Progenitor cell of endocrine pancreas (in vitro differentiated cells): Measurements from ENCODE around the gene NXPH3. TPM values are rescaled to one million over a fixed set of nuclear protein-coding genes. Genes with fewer than 3 reads are reported as not detected.

Experiments used
- DNase-seq: peaks from one replicate; pipeline ENCODE4 v3.0.0; 2021; ENCODE audit warnings: low spot score; ENCODE audit not compliant: unreplicated experiment
- H3K27ac Mint-ChIP-seq: 2 replicates; pipeline ENCODE4 v1.8.0; 2021; ENCODE audit warnings: mild to moderate bottlenecking, moderate library complexity, mixed read lengths
- H3K27me3 Mint-ChIP-seq: 2 replicates; pipeline ENCODE4 v1.8.0; 2021; ENCODE audit warnings: mixed read lengths
- H3K36me3 Mint-ChIP-seq: 2 replicates; pipeline ENCODE4 v1.8.0; 2022; ENCODE audit warnings: mixed read lengths; ENCODE audit not compliant: insufficient read depth
- H3K4me1 Mint-ChIP-seq: 2 replicates; pipeline ENCODE4 v1.8.0; 2021; ENCODE audit warnings: low read depth, mixed read lengths
- H3K4me3 Mint-ChIP-seq: 2 replicates; pipeline ENCODE4 v1.8.0; 2021; ENCODE audit warnings: low read depth, mild to moderate bottlenecking, moderate library complexity, mixed read lengths
- H3K9me3 Mint-ChIP-seq: 2 replicates; pipeline ENCODE4 v1.8.0; 2021; ENCODE audit warnings: low read depth, mixed read lengths
- total RNA-seq: library from RNA; stranded (reverse); gene quantifications from 2 replicates; pipeline ENCODE4 v1.2.1, GENCODE V29; 2021
- TF ChIP-seq, protein P1 (sequence below): fragments of 200-600 bp; sonication (generic); IDR thresholded peaks from one replicate; pipeline ENCODE4 v1.5.0; 2021; ENCODE audit warnings: antibody characterized with exemption, mild to moderate bottlenecking; ENCODE audit not compliant: unreplicated experiment

NXPH3 gene
- total RNA-seq, 1 donor from 2014 or later = 0.38 TPM

DNA sequence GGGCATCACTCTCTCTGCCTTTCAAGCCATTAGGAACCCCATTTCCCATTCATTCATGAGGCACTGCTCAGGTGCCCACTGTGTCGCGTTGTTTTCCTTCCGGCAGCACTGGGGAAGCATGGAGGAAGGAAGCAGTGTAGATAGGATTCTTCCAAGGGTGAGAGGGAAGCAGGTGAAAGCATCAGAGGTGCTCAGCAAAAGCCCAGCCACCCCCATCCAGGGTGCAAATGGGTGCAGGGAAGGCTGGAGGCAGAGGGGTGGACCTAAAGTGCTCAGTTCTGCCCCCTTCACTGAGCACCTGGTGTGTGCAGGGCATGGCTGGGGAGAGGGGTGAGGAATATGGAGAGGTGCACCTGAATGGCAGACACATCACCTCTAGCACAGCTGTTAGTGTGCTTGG is 3.4 kb upstream of the NXPH3 start:
- Mint-ChIP-seq H3K9me3 (no peaks in the 10 kb centered on the region), H3K4me1 (peaks cover 4% of the 10 kb centered on the region), H3K27ac (no peak overlapping the region), H3K4me3 (no peak overlapping the region), H3K36me3 (no peaks in the 10 kb centered on the region), H3K27me3 (peaks cover 69% of the 10 kb centered on the region)
- TF ChIP-seq, protein P1, sequence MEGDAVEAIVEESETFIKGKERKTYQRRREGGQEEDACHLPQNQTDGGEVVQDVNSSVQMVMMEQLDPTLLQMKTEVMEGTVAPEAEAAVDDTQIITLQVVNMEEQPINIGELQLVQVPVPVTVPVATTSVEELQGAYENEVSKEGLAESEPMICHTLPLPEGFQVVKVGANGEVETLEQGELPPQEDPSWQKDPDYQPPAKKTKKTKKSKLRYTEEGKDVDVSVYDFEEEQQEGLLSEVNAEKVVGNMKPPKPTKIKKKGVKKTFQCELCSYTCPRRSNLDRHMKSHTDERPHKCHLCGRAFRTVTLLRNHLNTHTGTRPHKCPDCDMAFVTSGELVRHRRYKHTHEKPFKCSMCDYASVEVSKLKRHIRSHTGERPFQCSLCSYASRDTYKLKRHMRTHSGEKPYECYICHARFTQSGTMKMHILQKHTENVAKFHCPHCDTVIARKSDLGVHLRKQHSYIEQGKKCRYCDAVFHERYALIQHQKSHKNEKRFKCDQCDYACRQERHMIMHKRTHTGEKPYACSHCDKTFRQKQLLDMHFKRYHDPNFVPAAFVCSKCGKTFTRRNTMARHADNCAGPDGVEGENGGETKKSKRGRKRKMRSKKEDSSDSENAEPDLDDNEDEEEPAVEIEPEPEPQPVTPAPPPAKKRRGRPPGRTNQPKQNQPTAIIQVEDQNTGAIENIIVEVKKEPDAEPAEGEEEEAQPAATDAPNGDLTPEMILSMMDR = no peak
- no peak for DNase-seq

DNA sequence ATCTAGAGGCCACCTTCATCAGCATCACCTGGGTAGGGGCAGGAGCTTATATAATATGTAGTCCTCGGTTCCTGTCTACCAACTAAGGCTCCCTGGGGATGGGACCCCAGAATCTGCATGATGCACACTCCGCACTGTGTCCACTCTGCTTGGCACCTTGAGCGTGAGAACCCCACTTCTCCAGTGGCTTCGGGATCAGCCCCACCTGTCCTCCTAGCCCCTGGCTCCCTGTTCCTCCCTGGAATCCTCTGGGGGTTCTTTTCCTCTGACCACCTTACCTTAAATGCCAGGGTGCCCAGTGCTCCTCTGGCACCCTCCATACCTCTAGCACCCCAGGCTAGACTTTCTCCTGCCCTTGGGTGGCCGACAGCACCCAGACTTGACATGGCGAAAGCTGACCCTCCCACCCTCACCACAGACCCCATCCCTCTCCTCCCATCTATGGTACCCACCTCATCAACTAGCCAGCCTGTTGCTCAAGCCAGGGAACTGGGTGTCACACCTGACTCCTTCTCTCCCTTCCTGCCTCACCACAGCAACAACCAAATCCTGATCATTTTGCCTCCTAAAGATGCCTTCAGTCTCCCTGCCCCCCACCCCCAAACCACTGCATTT is 2.8 kb upstream of the NXPH3 start:
- Mint-ChIP-seq H3K27ac (no peak overlapping the region), H3K9me3 (no peaks in the 10 kb centered on the region), H3K27me3 (peaks cover 73% of the 10 kb centered on the region), H3K4me3 (no peak overlapping the region), H3K36me3 (no peaks in the 10 kb centered on the region), H3K4me1 (peaks cover 4% of the 10 kb centered on the region)
- TF ChIP-seq, protein P1 = no peak
- DNase-seq = no peak

DNA sequence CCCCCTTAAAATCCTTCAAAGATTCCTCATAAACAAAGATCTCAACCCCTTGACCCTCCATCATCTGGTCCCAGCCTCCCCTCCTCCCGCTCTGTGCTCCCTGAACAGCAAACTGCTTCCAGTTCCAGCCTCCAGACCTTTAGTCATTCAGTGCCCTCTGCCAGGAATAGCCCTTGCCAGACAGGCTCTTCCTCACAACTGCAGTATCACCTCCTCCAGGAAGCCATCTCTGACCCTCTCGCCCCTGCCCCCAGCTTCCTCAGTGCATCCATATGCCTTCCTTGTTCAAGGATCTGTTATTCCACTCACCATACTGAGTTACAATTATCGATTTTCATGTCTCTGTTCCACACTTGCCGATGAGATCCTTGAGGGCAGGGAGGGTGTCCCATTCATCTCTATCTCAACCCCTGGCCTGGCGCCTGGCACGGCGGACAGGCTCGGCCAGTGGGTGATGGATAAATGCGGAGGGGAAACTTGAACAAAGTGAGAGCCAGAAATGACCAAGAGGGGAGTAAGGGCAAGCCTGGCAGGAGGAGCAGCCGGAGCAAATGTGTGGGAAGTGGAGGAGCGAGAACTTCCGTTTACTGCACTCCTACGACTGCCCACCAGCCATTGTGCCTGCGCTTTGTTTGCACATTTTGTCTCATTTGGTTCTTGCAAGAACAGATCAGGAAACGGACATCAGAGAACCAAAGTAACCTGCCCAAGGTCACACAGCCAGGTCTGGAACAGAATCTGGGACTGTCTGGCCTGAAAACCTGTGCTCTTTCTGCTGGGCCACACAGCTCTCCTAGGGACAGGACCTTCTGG is 2.0 kb upstream of the NXPH3 start:
- Mint-ChIP-seq H3K27ac (no peak overlapping the region), H3K27me3 (peaks cover 75% of the 10 kb centered on the region), H3K36me3 (no peaks in the 10 kb centered on the region), H3K9me3 (no peaks in the 10 kb centered on the region), H3K4me1 (peaks cover 4% of the 10 kb centered on the region), H3K4me3 (no peak overlapping the region)
- TF ChIP-seq, protein P1 = no peak
- no peak for DNase-seq

DNA sequence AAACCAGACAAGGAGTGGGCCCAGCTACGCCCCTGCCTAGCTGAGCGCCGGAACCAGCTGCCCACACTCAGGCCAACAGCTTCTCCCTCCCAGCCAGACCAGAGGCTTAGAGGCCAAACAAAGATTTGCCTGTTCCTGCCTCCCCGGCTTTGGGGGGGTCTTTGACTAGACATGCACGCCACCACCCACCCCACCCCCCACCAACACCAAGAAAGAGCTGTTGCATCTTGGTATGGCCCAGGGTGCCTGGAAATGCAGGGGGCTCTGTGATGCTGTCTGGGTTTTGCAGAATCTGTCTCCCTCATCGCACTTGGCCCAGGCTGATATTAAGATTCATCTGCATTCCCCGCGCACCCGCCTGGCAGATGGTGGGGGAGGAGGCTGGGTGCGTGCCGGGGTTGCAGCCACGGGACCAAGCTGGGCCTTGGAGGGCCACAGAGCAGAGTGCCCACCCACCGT is 1.3 kb upstream of the NXPH3 start:
- TF ChIP-seq, protein P1 = no peak
- no peaks in the 10 kb centered on the region for H3K36me3 Mint-ChIP-seq
- peaks cover 79% of the 10 kb centered on the region for H3K27me3 Mint-ChIP-seq
- H3K27ac Mint-ChIP-seq = no peak overlapping the region
- no peak overlapping the region for H3K4me3 Mint-ChIP-seq
- no peaks in the 10 kb centered on the region for H3K9me3 Mint-ChIP-seq
- H3K4me1 Mint-ChIP-seq = peaks cover 4% of the 10 kb centered on the region
- no peak for DNase-seq

DNA sequence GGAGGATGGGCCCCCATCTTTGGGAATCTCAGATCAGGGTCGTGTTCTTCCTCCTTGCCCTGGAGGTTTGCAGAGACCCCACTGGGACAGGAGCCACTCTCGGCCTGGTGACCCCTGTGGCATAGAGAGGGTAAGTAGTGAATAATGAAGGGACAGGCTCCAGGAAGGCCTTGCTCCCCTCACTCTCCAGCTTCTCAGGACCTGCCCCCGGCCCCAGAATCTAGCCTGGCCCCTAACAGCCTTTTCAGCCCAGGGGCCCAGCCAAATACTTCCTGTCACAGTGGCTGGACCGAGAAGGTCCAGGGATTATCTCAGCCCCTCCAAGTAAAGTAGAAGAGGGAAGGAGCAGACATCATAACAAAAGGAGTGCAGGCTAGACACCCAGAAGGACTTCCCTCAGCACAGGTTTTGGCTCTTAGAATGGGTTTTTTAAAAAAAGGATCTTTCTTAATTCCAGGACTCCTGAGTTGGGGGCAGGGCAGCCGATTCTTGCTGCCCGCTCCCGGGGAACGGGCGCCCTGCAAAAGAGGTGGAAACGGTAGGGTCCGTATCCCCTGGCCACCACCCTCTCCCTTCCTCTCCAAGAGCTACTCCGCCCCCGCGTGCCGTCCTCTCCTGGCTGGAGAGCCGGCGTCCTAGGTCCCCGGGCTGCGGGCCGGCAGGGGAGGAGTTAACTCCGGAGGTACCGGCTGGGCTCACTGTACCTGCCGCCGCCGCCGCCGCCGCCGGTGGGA is 559 bp upstream of the NXPH3 start:
- no peak overlapping the region for H3K27ac Mint-ChIP-seq
- peaks cover 4% of the 10 kb centered on the region for H3K4me1 Mint-ChIP-seq
- no peaks in the 10 kb centered on the region for H3K9me3 Mint-ChIP-seq
- H3K36me3 Mint-ChIP-seq = no peaks in the 10 kb centered on the region
- H3K27me3 Mint-ChIP-seq = peaks cover 75% of the 10 kb centered on the region
- DNase-seq = no peak
- H3K4me3 Mint-ChIP-seq = peak overlapping the region; percentile 46
- TF ChIP-seq, protein P1 = no peak
